ENCODE results near the gene MAGI3. TPM values are rescaled to one million over a fixed set of nuclear protein-coding genes. Genes with fewer than 3 reads are reported as not detected.
"Not testable (repeated sequence)": the region's sequence is repeated elsewhere in the genome, so short reads cannot be mapped to it uniquely, and the experiment has no call there.

The MAGI3 gene
- total and polyA plus RNA-seq, 4 donors = 2.8 to 21.7 (median 9.6) TPM

DNA sequence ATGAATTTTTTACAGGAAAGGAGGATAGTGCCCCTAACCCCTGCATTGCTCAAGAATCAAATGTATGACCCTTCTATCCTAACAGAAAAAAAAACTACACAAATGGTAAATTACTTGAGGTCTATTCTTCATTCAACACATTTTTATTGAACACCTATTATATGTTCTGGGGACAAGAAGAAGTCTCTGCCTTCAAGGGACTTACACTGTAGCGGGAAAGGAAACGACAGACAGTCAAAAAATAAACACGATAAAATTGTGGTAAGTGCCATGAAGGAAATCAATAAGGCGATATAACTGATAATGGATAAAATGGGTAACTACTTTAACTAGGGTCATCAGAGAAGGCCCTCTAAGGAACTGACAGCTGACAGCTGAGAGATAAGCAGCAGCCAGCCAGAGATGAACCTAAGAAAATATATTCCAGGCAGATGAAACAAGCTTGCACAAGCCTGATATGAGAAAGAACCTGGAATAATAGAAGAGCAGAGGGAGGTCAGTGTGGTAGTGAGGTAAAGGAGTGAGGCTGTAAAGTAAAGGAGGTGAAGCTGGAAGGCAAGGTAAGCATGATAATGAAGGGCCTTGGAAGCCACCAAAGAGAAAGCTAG is 302.6 kb downstream of the MAGI3 start:
- no peaks in the 10 kb centered on the region for H3K27me3 ChIP-seq (ENCODE audit: control insufficient read depth in 1 of 2, insufficient read depth in 2 of 2, low read length in 1 of 2)
- H3K36me3 ChIP-seq (ENCODE audit: control insufficient read depth in 1 of 2, insufficient read depth in 2 of 2, low read length in 1 of 2) = peaks cover 6 to 8% of the 10 kb centered on the region in 2 donors
- no peak overlapping the region for H3K4me3 ChIP-seq (ENCODE audit: low read length in 2 of 2)
- WGBS, 2 donors = 97 to 98% methylated on average over 4 of the region's 4 CpGs
- DNase-seq = no peak
- no peaks in the 10 kb centered on the region for H3K9me3 ChIP-seq (ENCODE audit: control insufficient read depth, low read length)
- intact Hi-C loops (cut with DNase I) = no loop called here
- no peak overlapping the region for H3K27ac ChIP-seq (ENCODE audit: low read depth in 1 of 2, low read length in 2 of 2)
- ATAC-seq (ENCODE audit: low FRiP score) = no peak
- no peaks in the 10 kb centered on the region for H3K4me1 ChIP-seq (ENCODE audit: control insufficient read depth in 1 of 2, insufficient read depth in 2 of 2, low read length in 2 of 2)

DNA sequence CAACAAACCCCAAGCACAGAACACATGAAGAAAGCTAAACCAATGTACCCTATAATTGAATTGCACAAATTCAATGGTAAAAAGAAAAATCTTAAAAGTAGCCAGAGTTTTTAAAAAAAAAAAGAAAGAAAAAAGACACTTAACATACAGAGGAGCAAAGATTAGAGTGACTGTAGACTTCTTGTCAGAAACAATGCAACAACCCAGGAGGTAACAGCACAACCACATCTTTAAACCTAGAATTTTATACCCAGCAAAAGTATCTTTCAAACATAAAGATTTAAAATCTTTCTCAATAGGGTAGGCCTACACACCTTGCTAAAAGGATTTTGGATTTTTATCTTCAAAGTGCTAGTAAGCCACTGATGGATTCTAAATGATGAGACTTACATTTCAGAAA is 304.6 kb downstream of the MAGI3 start:
- DNase-seq = no peak
- Histone ChIP-seq H3K27ac (ENCODE audit: low read depth in 1 of 2, low read length in 2 of 2) (no peak overlapping the region), H3K27me3 (ENCODE audit: control insufficient read depth in 1 of 2, insufficient read depth in 2 of 2, low read length in 1 of 2) (no peaks in the 10 kb centered on the region), H3K9me3 (ENCODE audit: control insufficient read depth, low read length) (no peaks in the 10 kb centered on the region), H3K4me3 (ENCODE audit: low read length in 2 of 2) (no peak overlapping the region), H3K4me1 (ENCODE audit: control insufficient read depth in 1 of 2, insufficient read depth in 2 of 2, low read length in 2 of 2) (no peaks in the 10 kb centered on the region), H3K36me3 (ENCODE audit: control insufficient read depth in 1 of 2, insufficient read depth in 2 of 2, low read length in 1 of 2) (peaks cover 8 to 11% of the 10 kb centered on the region in 2 donors)
- no peak for ATAC-seq (ENCODE audit: low FRiP score)
- intact Hi-C loops (cut with DNase I) = no loop called here

DNA sequence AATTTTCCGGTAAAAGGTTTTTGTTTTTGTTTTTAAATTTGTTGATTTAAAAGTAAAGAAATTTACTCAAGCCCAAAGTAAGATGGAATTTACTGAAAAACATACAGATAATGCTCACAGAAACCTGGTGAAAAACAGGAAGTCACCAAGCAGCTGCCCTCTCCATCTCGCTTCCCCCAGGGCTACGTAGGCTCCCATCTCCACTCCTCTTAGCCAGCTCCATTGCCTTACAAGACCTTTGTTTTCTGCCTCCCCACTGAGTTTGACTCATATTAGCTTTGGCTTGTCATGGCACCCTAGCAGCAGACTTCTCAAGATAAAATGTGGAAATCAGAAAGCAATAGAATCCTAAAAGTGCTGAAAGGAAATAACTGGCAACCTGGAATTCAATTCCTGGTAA is 311.1 kb downstream of the MAGI3 start:
- Histone ChIP-seq H3K4me3 (ENCODE audit: low read length in 2 of 2) (no peak overlapping the region), H3K9me3 (ENCODE audit: control insufficient read depth, low read length) (no peaks in the 10 kb centered on the region), H3K4me1 (ENCODE audit: control insufficient read depth in 1 of 2, insufficient read depth in 2 of 2, low read length in 2 of 2) (no peaks in the 10 kb centered on the region), H3K27me3 (ENCODE audit: control insufficient read depth in 1 of 2, insufficient read depth in 2 of 2, low read length in 1 of 2) (no peaks in the 10 kb centered on the region), H3K27ac (ENCODE audit: low read depth in 1 of 2, low read length in 2 of 2) (no peak overlapping the region), H3K36me3 (ENCODE audit: control insufficient read depth in 1 of 2, insufficient read depth in 2 of 2, low read length in 1 of 2) (peaks cover 3 to 4% of the 10 kb centered on the region in 2 donors)
- no peak for DNase-seq
- intact Hi-C loops (cut with DNase I) = no loop called here
- ATAC-seq (ENCODE audit: low FRiP score) = no peak
- WGBS, 2 donors = 89 to 95% methylated on average over 3 of the region's 3 CpGs

DNA sequence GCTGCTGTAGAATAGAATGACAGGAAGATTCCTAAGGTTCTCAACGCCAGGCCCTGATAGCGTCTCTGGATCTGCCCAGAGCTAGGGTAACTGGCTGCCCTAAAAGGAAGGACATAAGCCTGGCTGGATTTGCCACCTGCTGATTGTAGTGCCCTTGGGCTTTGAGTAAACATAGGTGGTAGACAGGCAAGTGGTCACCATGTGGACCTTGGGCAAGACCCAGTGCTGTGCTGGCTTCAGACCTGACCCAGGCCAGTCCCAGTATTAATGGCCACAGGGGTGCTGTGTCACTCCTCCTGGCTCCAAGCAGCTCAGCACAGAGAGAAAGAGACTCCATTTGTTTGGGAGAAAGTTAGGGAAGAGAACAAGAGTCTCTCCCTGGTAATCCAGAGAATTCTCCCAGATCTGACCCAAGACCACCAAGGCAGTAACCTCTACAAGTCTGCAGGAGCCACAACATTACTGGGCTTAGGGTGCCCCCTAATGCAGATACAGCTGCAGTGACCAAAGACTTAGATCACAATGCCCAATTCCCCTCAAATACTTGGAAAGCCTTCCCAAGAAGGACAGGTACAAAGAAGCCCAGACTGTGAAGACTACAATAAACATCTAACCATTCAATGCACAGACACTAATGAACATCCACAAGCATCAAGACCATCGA is 324.4 kb downstream of the MAGI3 start:
- H3K27me3 ChIP-seq (ENCODE audit: control insufficient read depth in 1 of 2, insufficient read depth in 2 of 2, low read length in 1 of 2) = no peaks in the 10 kb centered on the region
- H3K4me3 ChIP-seq (ENCODE audit: low read length in 2 of 2) = no peak overlapping the region
- 95% methylated on average over 3 of the region's 3 CpGs for WGBS, 2 donors
- no peak for ATAC-seq (ENCODE audit: low FRiP score)
- H3K4me1 ChIP-seq (ENCODE audit: control insufficient read depth in 1 of 2, insufficient read depth in 2 of 2, low read length in 2 of 2) = peaks cover 0 to 1% of the 10 kb centered on the region in 2 donors
- no peaks in the 10 kb centered on the region for H3K9me3 ChIP-seq (ENCODE audit: control insufficient read depth, low read length)
- H3K27ac ChIP-seq (ENCODE audit: low read depth in 1 of 2, low read length in 2 of 2) = no peak overlapping the region
- DNase-seq = no peak
- peaks cover 2 to 5% of the 10 kb centered on the region in 2 donors for H3K36me3 ChIP-seq (ENCODE audit: control insufficient read depth in 1 of 2, insufficient read depth in 2 of 2, low read length in 1 of 2)
- intact Hi-C loops (cut with DNase I) = no loop called here

DNA sequence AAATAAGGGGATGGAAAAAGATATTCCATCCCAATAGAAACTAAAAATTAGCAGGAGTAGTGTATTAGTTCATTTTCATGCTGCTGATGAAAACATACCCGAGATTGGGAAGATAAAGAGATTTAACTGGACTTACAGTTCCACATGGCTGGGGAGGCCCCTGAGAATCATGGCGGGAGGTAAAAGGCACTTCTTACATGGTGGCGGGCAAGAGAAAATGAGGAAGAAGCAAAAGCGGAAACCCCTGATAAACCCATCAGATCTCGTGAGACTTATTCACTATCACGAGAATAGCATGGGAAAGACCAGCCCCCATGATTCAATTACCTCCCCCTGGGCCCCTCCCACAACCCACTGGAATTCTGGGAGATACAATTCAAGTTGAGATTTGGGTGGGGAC is 327.2 kb downstream of the MAGI3 start:
- H3K9me3 ChIP-seq (ENCODE audit: control insufficient read depth, low read length); H3K27ac ChIP-seq (ENCODE audit: low read depth in 1 of 2, low read length in 2 of 2); ATAC-seq (ENCODE audit: low FRiP score); H3K4me3 ChIP-seq (ENCODE audit: low read length in 2 of 2); H3K27me3 ChIP-seq (ENCODE audit: control insufficient read depth in 1 of 2, insufficient read depth in 2 of 2, low read length in 1 of 2); intact Hi-C loops (cut with DNase I); H3K36me3 ChIP-seq (ENCODE audit: control insufficient read depth in 1 of 2, insufficient read depth in 2 of 2, low read length in 1 of 2); H3K4me1 ChIP-seq (ENCODE audit: control insufficient read depth in 1 of 2, insufficient read depth in 2 of 2, low read length in 2 of 2); DNase-seq: not testable (repeated sequence)
- WGBS, 2 donors = 97 to 99% methylated on average over 6 of the region's 6 CpGs

DNA sequence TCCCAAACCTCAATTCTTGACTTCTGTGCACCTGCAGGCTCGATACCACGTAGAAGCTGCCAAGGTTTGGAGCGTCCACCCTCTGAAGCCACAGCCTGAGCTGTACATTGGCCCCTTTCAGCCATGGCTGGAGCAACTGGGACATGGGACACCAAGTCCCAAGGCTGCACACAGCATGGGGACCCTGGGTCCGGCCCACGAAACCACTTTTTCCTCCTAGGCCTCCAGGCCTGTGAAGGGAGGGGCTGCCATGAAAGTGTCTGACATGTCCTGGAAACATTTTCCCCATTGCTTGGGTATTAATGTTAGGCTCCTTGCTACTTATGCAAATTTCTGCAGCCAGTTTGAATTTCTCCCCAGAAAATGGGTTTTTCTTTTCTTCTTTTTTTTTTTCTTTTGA is 328.3 kb downstream of the MAGI3 start:
- 98 to 100% methylated on average over 5 of the region's 5 CpGs for WGBS, 2 donors
- intact Hi-C loops (cut with DNase I); H3K9me3 ChIP-seq (ENCODE audit: control insufficient read depth, low read length); DNase-seq; H3K27ac ChIP-seq (ENCODE audit: low read depth in 1 of 2, low read length in 2 of 2); H3K4me3 ChIP-seq (ENCODE audit: low read length in 2 of 2); H3K36me3 ChIP-seq (ENCODE audit: control insufficient read depth in 1 of 2, insufficient read depth in 2 of 2, low read length in 1 of 2); ATAC-seq (ENCODE audit: low FRiP score); H3K4me1 ChIP-seq (ENCODE audit: control insufficient read depth in 1 of 2, insufficient read depth in 2 of 2, low read length in 2 of 2); H3K27me3 ChIP-seq (ENCODE audit: control insufficient read depth in 1 of 2, insufficient read depth in 2 of 2, low read length in 1 of 2): not testable (repeated sequence)

- intact Hi-C loops (cut with DNase I) = no loop called here
- no peaks in the 10 kb centered on the region for H3K4me1 ChIP-seq (ENCODE audit: control insufficient read depth in 1 of 2, insufficient read depth in 2 of 2, low read length in 2 of 2)
- DNase-seq (no peak), ATAC-seq (ENCODE audit: low FRiP score) (no peak)
- H3K36me3 ChIP-seq (ENCODE audit: control insufficient read depth in 1 of 2, insufficient read depth in 2 of 2, low read length in 1 of 2) = peaks cover 1 to 2% of the 10 kb centered on the region in 2 donors
- whole genome bisulfite sequencing, 2 donors = 98 to 99% methylated on average over 2 of the region's 2 CpGs
- no peaks in the 10 kb centered on the region for H3K27me3 ChIP-seq (ENCODE audit: control insufficient read depth in 1 of 2, insufficient read depth in 2 of 2, low read length in 1 of 2)
- no peaks in the 10 kb centered on the region for H3K9me3 ChIP-seq (ENCODE audit: control insufficient read depth, low read length)
- no peak overlapping the region for H3K4me3 ChIP-seq (ENCODE audit: low read length in 2 of 2)
- H3K27ac ChIP-seq (ENCODE audit: low read depth in 1 of 2, low read length in 2 of 2) = no peak overlapping the region
These were observed 330.7 kb downstream of the MAGI3 start for GRCh38 chr1:113721010-113721409.

DNA sequence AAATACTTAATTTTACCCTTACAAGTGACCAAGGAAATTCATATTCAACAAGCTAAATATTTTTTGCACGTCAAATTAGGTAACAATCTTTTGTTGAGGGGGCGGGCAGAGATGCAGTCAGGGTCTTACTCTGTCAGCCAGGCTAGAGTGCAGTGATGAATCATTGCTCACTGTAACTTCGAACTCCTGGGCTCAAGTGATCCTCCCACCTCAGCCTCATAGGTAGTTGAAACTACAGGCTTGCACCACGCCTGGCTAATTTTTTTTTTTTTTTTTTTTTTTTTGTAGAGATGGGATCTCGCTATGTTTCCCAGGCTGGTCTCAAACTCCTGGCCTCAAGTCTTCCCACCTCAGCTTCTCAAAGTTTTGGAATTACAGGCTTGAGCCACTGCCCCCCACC is 342.5 kb downstream of the MAGI3 start:
- DNase-seq (no peak), ATAC-seq (ENCODE audit: low FRiP score) (no peak)
- intact Hi-C loops (cut with DNase I) = no loop called here
- H3K27me3 ChIP-seq (ENCODE audit: control insufficient read depth in 1 of 2, insufficient read depth in 2 of 2, low read length in 1 of 2) = no peaks in the 10 kb centered on the region
- whole genome bisulfite sequencing, 2 donors = 92 to 95% methylated on average over 5 of the region's 5 CpGs
- no peak overlapping the region for H3K27ac ChIP-seq (ENCODE audit: low read depth in 1 of 2, low read length in 2 of 2)
- H3K36me3 ChIP-seq (ENCODE audit: control insufficient read depth in 1 of 2, insufficient read depth in 2 of 2, low read length in 1 of 2) = peaks cover 0 to 2% of the 10 kb centered on the region in 2 donors
- no peaks in the 10 kb centered on the region for H3K4me1 ChIP-seq (ENCODE audit: control insufficient read depth in 1 of 2, insufficient read depth in 2 of 2, low read length in 2 of 2)
- H3K4me3 ChIP-seq (ENCODE audit: low read length in 2 of 2) = no peak overlapping the region
- H3K9me3 ChIP-seq (ENCODE audit: control insufficient read depth, low read length) = no peaks in the 10 kb centered on the region

GRCh38 chr1:113734357-113735055 is 344.2 kb downstream of the MAGI3 start:
- Histone ChIP-seq H3K27ac (ENCODE audit: low read depth in 1 of 2, low read length in 2 of 2) (no peak overlapping the region), H3K4me3 (ENCODE audit: low read length in 2 of 2) (no peak overlapping the region), H3K4me1 (ENCODE audit: control insufficient read depth in 1 of 2, insufficient read depth in 2 of 2, low read length in 2 of 2) (no peaks in the 10 kb centered on the region), H3K36me3 (ENCODE audit: control insufficient read depth in 1 of 2, insufficient read depth in 2 of 2, low read length in 1 of 2) (peaks cover 0 to 2% of the 10 kb centered on the region in 2 donors), H3K9me3 (ENCODE audit: control insufficient read depth, low read length) (no peaks in the 10 kb centered on the region), H3K27me3 (ENCODE audit: control insufficient read depth in 1 of 2, insufficient read depth in 2 of 2, low read length in 1 of 2) (no peaks in the 10 kb centered on the region)
- WGBS, 2 donors = 95 to 98% methylated on average over 2 of the region's 2 CpGs
- DNase-seq (no peak), ATAC-seq (ENCODE audit: low FRiP score) (no peak)
- intact Hi-C loops (cut with DNase I) = no loop called here

Data from aorta (tissue), 5 donors.